HG03469 (cell line): ENCODE results near the gene TMCO2.
A peak's percentile ranks its signal among the peaks of the same experiment; 100 is the strongest.
"Not testable (repeated sequence)": the region's sequence is repeated elsewhere in the genome, so short reads cannot be mapped to it uniquely, and the experiment has no call there.

Source experiments
- ATAC-seq: cut with Tn5 transposase; IDR thresholded peaks from one replicate; pipeline ENCODE4 v1.9.1; 2021; ENCODE audit warnings: mild to moderate bottlenecking, moderate library complexity, moderate number of reproducible peaks; ENCODE audit not compliant: unreplicated experiment

TMCO2 gene

DNA sequence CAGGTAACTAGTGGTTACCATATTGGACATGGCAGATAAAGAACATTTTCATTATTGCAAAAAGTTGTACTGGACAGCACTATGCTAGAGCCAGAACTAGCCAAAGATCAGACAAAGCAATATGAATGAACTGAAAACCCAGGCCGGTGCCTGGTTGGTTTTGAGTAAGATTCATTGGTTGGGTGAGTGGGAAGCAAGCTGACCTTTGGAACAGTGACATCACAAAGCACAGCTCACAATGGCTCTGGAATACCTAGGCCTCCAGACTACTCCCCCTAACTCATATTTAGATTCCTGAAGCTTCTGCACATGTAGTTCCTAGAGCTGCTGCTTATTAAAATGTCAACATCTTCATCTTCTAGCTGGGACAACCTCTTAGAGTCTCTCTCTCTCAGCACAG lies at the start of gene TMCO2:
TMCO2 (plus strand) TSS at position 283 of the 400 bp plus-strand sequence; CDS start at position 340, 57 bp downstream.
- no peak for ATAC-seq

DNA sequence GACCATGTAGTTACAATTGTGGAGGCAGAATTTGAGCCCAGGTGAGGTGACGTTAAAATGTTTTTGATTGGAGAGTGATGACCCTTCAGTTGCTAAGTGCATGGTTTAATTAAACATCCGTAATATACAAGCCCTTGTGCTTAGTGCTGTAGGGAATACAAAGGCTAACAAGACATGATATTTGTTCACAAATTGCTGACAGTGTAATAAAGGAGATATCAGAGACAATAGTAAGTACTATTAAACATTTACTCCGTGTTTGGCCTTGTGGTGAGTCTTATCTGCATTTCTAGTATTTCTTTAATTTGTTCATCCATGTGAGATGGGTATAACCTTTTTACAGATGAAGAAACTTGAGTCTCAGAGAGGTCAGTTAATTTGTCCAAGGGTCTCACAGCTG lies 48.6 kb upstream of the TMCO2 start:
- no peak for ATAC-seq

DNA sequence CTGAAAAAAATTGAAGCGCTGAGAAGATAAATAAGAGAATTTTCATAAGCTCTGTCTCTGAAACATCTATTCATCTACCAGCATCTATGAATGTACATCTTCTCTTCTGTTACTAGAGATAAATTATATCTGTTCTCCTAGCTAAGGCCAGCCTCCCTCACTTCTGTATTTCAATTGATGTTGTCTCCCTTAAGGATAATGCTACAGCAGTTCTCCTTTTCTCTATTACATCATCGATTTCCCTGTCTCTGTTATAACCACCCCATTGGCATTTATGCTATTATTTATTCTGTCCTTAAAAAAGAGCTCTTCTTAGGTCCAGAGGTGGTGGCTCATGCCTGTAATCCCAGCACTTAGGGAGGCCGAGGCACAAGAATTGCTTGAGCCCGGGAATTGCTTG lies 42.9 kb upstream of the TMCO2 start:
- ATAC-seq, result no peak

DNA sequence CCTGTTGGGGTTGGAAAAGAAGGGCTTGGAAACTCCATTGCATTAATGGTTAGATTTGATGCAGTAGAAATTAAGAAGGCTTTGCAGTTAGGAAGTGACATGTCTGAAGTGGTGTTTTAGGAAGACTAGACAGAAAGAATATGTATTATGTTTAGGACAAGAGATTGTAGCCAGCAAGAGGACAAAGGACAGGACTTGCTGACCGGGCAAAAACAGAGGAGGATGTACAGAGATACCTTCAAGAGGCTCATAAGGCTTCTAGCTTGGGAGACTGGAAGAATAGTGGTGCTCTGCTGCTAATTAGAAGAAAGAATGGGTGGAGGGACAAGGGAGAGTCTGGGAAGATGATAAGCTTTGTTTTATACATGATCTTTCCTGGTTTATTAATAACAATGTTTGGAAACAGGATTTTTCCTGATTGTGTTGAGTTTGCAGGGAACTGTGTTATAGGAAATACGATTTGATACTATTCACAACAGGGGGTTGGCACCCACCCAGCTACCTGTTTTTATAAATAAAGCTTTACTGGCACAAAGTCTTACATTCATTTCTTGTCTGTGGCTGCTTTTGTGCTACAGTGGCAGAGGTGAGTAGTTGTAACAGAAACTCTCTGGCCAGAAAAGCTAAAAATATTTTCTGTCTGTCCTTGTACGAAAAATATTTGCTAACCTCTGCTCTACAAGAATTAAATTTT lies 37.1 kb upstream of the TMCO2 start:
- no peak for ATAC-seq

DNA sequence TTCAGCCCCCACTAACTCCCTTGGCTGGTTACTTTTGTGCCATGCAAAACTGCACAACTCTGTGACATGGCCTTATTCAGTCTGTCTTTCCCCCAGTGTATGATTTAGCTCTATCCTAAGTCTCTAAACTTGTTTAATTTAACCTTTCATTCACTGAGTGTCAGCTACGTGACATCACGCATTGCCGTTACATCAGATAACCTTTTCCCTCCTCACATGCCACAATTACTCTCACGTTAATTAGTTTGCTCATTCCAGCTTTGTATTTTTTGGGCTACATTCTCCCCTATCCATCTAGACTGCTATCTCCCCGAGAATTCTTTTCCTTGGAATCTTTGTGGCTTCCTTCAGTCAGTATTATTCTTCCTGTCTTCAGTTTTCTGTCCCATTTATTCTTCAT lies 29.4 kb upstream of the TMCO2 start:
- no peak for ATAC-seq

DNA sequence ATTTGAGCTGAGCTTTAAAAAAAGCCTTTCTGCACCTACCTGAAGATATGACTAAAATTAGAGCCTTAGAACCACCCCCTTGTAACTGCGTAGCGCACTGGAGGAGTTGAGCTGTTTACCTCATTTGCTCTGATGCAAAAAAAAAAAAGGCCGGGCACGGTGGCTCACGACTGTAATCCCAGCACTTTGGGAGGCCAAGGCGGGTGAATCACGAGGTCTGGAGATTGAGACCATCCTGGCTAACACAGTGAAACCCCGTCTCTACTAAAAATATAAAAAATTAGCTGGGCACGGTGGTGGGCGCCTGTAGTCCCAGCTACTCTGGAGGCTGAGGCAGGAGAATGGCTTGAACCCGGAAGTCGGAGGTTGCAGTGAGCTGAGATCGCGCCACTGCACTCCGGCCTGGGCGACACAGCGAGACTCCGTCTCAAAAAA lies 26.2 kb upstream of the TMCO2 start:
- not testable (repeated sequence) for ATAC-seq

DNA sequence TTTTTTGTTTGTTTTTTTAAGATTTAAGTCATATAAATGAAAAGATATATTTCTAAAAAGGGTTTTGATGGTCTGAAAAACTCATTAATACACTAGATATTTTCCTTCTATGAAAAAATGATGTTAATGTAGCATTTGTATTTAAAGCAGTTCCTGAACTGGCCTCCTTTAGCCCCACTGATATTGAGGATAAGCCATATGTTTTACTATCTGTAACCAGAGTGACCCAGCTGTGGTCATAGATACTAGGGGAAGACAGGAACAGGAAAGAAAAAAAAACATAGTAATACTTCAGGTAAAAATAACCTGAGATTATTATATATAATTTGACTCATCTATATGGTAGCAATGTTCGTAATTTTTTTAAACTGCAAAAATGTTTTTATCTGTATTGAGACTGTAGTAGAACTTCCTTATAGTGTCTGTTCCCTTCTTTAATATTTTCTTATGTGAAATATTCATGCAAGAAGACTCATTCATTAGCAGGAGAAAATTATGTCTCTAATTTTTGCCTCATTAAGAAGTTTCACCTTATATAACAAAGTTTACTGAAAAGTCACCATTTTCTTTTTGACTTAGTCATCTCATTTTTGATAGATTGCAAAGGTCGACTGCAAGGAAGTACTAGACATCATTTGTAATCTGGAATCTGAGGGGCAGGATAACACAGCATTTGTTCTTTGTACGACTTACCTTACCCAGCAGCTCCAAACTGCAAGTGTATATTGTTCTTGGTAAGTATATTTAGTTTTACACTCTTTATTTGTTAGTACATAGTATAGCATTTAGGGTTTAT lies 25.6 kb upstream of the TMCO2 start:
- ATAC-seq, result no peak

DNA sequence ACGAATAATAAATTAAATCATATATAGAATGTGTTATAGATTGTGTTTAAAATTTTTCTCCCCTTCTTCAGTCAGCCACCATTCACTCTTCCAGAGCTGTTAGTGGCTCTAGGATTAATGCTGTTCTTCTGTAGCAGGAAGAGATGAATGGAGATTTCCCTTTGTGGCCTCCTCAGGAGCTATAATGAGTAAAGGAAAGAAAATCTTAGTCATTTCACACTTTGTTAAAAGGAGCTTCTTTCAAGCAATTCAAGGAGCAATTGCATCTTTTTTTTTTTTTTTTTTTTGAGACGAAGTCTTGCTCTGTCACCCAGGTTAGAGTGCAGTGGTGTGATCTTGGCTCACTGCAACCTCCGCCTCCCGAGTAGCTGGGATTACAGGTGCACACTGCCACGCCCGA lies 23.7 kb upstream of the TMCO2 start:
- no peak for ATAC-seq

DNA sequence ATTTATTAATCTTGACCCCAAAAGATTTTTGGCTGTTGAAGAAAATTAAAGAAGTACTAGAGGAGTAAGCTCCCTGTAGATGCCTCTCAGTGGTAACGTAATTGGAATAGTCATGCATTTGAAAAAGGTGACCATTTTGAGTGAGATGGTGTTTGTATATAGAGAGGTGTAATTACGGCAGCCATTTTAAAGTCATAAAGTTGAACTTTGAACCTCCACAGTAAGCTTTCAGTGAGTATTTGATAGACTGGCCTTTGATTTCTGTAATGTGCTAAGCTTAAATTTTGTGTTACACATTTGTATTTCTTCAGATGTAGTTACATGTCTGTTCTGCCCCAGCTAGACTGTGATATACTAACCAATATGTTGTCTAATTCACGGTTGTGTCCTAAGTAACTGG lies 21.5 kb upstream of the TMCO2 start:
- ATAC-seq, result no peak

DNA sequence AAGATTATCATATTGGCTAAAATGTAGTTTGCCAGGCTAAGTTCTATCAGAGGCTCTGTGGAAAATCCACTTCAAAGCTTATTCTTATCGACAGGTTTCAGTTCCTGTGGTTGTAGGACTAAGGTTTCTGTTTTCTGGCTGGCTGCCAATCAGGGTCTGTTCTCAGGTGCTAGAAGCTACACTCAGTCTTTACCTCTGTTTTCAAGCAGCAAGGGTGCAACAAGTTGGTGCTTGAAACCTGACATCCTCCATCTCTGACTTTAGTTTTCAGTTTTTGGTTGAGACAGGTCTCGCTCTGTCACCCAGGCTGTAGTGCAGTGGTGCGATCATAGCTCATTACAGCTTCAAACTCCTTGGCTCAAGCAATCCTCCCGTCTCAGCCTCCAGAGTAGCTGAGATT lies 15.3 kb upstream of the TMCO2 start:
- ATAC-seq, result peak; percentile 88

DNA sequence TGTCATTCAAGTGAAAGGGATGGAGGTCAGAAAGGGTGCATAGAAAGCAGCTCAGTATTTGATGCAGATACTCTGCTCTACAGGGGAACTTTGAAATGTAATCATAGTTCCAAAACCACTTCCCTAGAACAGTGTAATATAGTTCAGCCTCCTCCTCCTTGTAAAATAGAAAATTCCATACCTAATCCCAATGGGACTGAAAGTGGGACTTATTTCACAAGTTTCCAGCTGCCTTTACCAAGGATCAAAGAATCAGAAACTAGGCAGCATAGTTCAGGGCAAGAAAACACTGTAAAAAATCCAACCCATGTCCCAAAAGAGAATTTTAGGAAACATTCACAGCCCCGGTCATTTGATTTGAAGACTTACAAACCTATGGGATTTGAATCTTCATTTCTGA lies 8.1 kb upstream of the TMCO2 start:
- ATAC-seq, result no peak

DNA sequence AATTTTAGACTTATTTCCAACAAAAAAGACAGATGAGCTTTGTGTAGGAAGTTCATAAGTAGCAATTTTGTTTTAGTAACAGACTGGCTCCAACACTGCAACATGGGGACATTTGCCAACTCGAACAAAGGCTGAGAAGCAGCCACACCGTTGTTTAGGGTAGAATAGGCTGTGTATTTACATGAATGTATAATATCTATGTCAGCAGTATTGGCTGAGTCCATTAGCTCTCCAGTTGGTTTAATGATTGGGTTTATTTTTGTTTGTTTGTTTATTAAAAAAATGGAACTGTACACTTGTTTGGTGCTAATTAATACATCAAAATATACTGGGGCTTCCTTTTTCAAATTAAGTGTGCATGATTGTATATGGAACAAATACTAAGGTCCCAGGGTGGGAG lies 7.3 kb upstream of the TMCO2 start:
- no peak for ATAC-seq

DNA sequence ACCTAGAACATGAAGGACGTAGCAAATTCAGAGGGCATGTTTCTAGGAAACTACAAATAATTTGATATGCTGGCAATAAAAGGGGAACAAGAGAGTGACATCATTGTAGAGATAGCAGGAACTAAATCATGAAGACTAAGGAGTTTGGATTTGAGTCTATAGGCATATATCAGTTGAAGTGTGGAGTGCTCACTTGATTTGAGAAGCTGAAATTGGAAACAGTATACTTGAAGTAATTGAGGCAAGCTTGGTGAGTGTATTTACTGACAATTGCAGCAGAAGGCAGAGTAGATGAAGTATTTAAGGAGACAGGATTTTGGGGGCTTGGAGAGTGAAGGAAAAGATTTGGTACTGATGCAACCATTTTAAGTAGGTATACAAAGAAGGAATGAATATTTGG lies 6.4 kb upstream of the TMCO2 start:
- ATAC-seq, result no peak

DNA sequence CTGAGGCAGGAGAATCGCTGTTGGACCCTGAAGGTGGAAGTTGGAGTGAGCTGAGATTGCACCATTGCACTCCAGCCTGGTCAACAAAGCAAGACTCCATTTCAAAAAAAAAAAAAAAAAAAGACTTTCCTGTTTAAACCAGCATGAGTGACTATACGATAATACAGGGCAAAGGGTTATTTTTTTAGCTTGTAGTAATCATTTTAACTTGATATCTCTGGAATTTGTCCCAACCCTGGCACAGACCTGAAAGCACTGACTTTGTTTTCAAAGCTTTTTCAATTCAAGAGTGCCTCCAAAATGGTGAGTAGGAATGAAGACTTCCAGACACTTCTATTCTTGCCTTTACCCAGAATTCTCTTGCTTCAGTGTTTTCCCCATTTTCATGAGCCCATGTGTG lies 4.4 kb upstream of the TMCO2 start:
- no peak for ATAC-seq

DNA sequence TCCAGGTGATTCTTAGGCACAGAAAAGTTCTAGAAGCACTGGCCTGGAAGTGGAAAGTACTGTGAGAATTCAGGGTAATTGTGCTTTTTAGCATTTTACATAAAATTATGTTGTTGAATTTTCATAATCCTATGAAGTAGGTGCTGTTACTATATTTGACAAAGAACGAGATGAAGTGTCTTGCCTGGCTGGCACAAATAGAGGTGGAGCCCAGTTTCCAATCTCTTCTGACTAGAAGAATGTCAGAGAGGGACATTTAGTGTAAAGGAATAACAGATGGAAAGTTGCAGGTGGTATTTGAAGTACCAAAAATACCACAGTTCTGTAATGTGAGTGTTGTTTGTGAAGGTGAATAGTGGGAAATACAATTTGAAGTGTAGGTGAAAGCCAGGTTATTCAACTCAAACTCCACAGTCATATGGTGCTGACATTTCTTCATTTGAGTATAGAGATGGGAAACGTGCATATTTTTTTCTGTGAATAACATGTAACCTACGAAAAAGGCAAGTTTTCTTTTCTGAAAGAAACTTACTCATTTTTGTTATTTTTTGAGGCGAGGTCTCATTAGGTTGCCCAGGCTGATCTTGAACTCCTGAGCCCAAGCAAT lies 3.5 kb upstream of the TMCO2 start:
- no peak for ATAC-seq

DNA sequence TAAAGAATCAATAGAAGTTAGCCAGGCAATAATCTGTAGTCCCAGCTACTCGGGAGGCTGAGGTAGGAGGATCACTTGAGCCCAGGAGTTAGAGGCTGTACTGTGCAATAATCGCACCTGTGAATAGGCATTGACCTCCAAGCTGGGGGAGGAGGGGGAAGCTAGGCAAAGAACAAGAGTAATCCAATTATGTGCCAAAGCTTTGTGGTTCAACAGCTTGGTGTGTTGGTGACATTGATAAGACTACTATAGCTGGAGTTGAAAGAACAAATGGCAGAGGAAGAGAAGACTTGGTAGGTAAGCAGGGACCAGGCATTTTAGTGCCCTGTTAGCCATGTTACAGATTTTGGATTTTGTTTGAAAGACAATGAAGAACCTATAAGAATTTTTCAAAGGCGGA lies 2.1 kb upstream of the TMCO2 start:
- no peak for ATAC-seq

DNA sequence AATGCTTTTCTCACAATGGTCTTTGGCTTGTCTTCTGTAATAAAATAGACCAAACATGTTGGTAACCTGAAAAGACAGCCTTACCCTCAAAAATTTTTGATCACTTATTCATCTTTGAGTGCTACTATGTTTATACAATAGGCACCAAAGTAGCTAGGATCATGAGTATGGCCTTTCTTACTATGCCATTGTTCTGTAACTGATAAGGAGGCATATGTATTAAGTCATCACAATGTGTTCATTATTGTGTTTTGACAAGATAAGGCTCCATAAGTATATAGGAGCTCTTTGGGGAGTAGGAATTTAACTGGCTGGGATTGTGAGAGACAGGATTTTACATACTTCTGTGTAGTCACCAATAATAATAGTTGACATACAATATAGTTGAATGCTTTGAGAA lies 675 bp downstream of the TMCO2 start:
- no peak for ATAC-seq

DNA sequence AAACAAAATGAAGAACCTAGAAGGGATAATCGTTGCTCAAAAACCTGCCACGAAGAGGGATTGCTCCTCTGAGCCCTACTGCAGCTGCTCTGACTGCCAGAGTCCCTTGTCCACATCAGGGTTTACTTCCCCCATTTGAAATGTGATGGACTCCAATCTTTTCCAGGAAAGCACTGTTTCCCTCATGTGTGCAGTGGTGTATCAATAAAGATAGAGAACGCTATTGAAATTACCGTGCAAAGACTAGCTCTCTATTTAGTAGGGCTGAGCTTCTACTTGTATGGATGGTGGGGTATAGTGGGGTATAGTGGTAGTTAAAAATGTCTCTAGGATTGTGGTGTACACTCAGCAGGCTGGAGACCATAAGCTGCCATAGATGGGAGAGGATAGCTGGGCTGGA lies 3.7 kb downstream of the TMCO2 start:
- ATAC-seq, result no peak

DNA sequence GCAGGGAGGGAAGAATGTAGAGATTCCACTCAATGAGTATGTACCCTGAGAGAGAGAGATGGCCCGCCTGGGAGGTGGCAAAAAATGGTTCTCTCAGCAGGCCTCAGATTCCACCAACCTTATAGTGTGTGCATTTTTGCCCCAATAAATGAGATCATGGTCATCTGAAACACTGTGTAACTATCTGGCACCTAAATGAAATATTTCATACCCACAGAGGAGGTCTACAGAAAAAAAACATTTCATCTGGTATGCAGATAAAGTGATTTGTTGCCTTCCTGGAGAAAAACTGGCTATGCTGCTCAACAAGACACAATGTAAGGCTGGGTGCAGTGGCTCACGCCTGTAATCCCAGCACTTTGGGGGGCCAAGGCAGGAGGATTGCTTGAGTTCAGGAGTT lies 4.9 kb downstream of the TMCO2 start:
- no peak for ATAC-seq

DNA sequence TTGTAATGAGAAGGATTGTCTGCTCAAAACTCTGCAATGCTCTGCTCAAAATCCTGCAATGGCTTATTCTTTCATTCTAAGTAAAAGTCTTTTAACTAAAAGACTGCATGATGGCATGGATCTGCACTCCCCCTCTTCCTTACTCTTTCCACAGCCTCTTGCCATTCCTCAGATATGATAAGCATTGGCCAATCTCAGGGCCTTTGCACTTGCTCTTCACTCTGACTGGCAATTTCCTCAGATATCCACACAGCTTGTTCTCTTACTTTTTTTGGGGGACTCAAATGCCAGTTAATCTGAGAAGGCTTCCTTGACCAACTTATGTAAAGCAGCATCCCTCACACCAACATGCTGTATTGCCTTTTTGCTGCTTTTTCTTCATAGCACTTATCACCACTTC lies 7.5 kb downstream of the TMCO2 start:
- ATAC-seq, result no peak

DNA sequence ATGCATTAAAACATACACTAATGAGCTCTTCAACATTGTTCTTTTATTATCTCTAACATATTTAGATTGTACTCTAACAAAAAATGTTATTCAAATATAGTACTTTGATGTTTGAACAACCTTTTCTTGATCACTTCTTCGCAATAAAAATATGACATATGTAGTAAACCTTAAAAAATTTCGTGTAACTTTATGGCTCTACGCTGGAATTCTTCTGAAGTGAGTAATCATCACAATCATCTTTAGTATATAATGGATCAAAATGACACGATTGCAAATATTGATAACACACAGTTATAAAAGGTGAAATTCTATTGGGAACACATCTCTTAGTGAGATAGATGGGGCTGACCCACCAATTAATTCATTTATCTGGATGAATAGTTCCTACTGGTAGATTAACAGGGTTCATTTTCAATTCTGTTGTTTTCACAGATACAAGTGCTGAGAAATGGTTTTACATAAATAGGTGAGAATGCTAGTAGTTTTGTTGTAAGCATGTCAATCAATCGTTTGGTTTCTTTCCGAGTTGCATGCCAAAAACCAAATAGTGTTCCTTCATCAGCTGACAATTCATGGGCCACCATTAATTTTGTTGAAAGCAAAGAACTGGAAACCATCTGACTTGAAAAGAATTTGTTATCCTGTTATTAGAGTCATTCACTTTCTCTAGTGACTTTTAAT lies 8.8 kb downstream of the TMCO2 start:
- ATAC-seq, result no peak

DNA sequence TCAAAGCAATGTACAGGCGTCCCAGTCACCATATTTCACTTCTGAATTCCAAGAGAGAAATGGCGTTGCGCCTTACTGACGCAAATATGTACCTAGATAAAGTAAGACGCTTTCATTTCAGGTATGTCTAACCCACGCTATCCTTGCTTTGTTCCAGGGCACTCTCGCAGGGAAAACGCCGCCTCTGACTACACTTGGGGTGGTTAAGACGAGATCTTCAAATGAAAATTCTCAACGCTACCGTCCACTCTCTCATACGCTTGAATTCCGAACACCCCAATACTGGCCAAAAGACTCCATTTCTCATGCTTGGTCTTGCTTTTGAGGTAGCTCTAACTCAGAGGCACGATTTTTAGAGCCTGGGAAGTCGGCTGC lies 9.6 kb downstream of the TMCO2 start:
- ATAC-seq, result peak; percentile 3
